Activated naive CD4-positive, alpha-beta T cell treated with anti-CD3 and anti-CD28 coated beads for 36 hours (primary cell): ENCODE results near the gene DRC7. TPM values are rescaled to one million over a fixed set of nuclear protein-coding genes. Genes with fewer than 3 reads are reported as not detected.
A peak's percentile ranks its signal among the peaks of the same experiment; 100 is the strongest.

ENCODE experiments used
- CTCF ChIA-PET: fragments of 350-600 bp; sonication (Branson Sonifier 250); formaldehyde crosslinking; loops from one replicate; lab custom pipeline; 2021; ENCODE audit warnings: antibody characterized with exemption; lab: Charles Lee
- DNase-seq: peaks from one replicate; pipeline ENCODE4 v3.0.0-alpha.2; 2020
- H3K27ac Mint-ChIP-seq: one replicate; pipeline ENCODE4 v1.8.0; 2021; ENCODE audit warnings: mild to moderate bottlenecking, mixed read lengths
- H3K27me3 Mint-ChIP-seq: one replicate; pipeline ENCODE4 v1.8.0; 2021; ENCODE audit warnings: low read depth, mixed read lengths
- H3K36me3 Mint-ChIP-seq: one replicate; pipeline ENCODE4 v1.8.0; 2021; ENCODE audit warnings: low read depth, mixed read lengths
- H3K4me1 Mint-ChIP-seq: one replicate; pipeline ENCODE4 v1.8.0; 2021; ENCODE audit warnings: low read depth, mixed read lengths
- H3K4me3 Mint-ChIP-seq: one replicate; pipeline ENCODE4 v1.8.0; 2021; ENCODE audit warnings: mild to moderate bottlenecking, moderate library complexity, mixed read lengths
- H3K9me3 Mint-ChIP-seq: one replicate; pipeline ENCODE4 v1.8.0; 2021; ENCODE audit warnings: mixed read lengths
- intact Hi-C: fragments of 100-400 bp; cut with micrococcal nuclease; formaldehyde crosslinking; loops from one replicate; pipeline ENCODE4 v1.15.1; 2023
- total RNA-seq, 2 experiments: library from RNA; stranded (reverse); gene quantifications; one replicate each; pipeline ENCODE4 v1.2.3, GENCODE V29; 2021

DRC7 gene
- total RNA-seq, 2 experiments from 2014 or later = 0.49 TPM; not detected in 1

- H3K4me3 Mint-ChIP-seq = no peak overlapping the region
- no peaks in the 10 kb centered on the region for H3K9me3 Mint-ChIP-seq
- H3K4me1 Mint-ChIP-seq = no peaks in the 10 kb centered on the region
- H3K27ac Mint-ChIP-seq = no peak overlapping the region
- H3K27me3 Mint-ChIP-seq = no peaks in the 10 kb centered on the region
- intact Hi-C loops = no loop called here
- H3K36me3 Mint-ChIP-seq = no peaks in the 10 kb centered on the region
- CTCF ChIA-PET = interaction anchor here (1.2 kb wide), 1 partner anchor 145 kb away, joined by 3 read pairs; no protein-coding TSS in a partner anchor
- no peak for DNase-seq
These were observed 27.0 kb downstream of the DRC7 start for GRCh38 chr16:57721356-57722209.

- CTCF ChIA-PET = interaction anchor here (1.2 kb wide), 1 partner anchor 146 kb away, joined by 3 read pairs; no protein-coding TSS in a partner anchor
- Mint-ChIP-seq H3K36me3 (no peaks in the 10 kb centered on the region), H3K4me3 (no peak overlapping the region), H3K27ac (no peak overlapping the region), H3K4me1 (no peaks in the 10 kb centered on the region), H3K27me3 (no peaks in the 10 kb centered on the region), H3K9me3 (no peaks in the 10 kb centered on the region)
- no peak for DNase-seq
- intact Hi-C loops = no loop called here
These were observed 27.5 kb downstream of the DRC7 start for GRCh38 chr16:57722210-57722499.

- intact Hi-C loops = no loop called here
These were observed 28.0 kb downstream of the DRC7 start for GRCh38 chr16:57722651-57723050.

GRCh38 chr16:57723170-57723569 is 28.6 kb downstream of the DRC7 start:
- intact Hi-C loops = no loop called here
- Mint-ChIP-seq H3K9me3 (no peaks in the 10 kb centered on the region), H3K4me1 (no peaks in the 10 kb centered on the region), H3K27me3 (no peaks in the 10 kb centered on the region), H3K36me3 (no peaks in the 10 kb centered on the region), H3K4me3 (no peak overlapping the region), H3K27ac (no peak overlapping the region)
- DNase-seq = no peak
- CTCF ChIA-PET = interaction anchor here (0.8 to 1.2 kb wide), 3 partner anchors 13 to 75 kb away, joined by 3 read pairs; no protein-coding TSS in a partner anchor

More at GRCh38 chr16:57722651-57723050, 28.0 kb downstream of the DRC7 start:
- Mint-ChIP-seq H3K27me3 (no peaks in the 10 kb centered on the region), H3K9me3 (no peaks in the 10 kb centered on the region), H3K36me3 (no peaks in the 10 kb centered on the region), H3K4me1 (no peaks in the 10 kb centered on the region), H3K4me3 (no peak overlapping the region), H3K27ac (no peak overlapping the region)
- no peak for DNase-seq
- CTCF ChIA-PET = interaction anchor here (0.8 to 1.2 kb wide), 3 partner anchors 14 to 74 kb away, joined by 3 read pairs; no protein-coding TSS in a partner anchor

- Mint-ChIP-seq H3K9me3 (no peaks in the 10 kb centered on the region), H3K4me1 (no peaks in the 10 kb centered on the region), H3K27ac (no peak overlapping the region), H3K27me3 (no peaks in the 10 kb centered on the region), H3K4me3 (no peak overlapping the region), H3K36me3 (no peaks in the 10 kb centered on the region)
- no peak for DNase-seq
- intact Hi-C loops = no loop called here
- CTCF ChIA-PET = interaction anchor here (0.6 kb wide), 1 partner anchor 83 kb away, joined by 5 read pairs; no protein-coding TSS in a partner anchor
These were observed 29.9 kb downstream of the DRC7 start for GRCh38 chr16:57724531-57724930.

GRCh38 chr16:57725151-57725550 is 30.5 kb downstream of the DRC7 start:
- no peak for DNase-seq
- intact Hi-C loops = no loop called here
- H3K27ac Mint-ChIP-seq = peak overlapping the region; percentile 39
- CTCF ChIA-PET = interaction anchor here (0.7 kb wide), 1 partner anchor 151 kb away, joined by 3 read pairs; no protein-coding TSS in a partner anchor
- H3K36me3 Mint-ChIP-seq = no peaks in the 10 kb centered on the region
- H3K27me3 Mint-ChIP-seq = no peaks in the 10 kb centered on the region
- no peaks in the 10 kb centered on the region for H3K9me3 Mint-ChIP-seq
- H3K4me3 Mint-ChIP-seq = no peak overlapping the region
- H3K4me1 Mint-ChIP-seq = no peaks in the 10 kb centered on the region

- CTCF ChIA-PET = interaction anchor here (0.7 kb wide), 1 partner anchor 151 kb away, joined by 3 read pairs; no protein-coding TSS in a partner anchor
- no peak for DNase-seq
- no peaks in the 10 kb centered on the region for H3K27me3 Mint-ChIP-seq
- no peaks in the 10 kb centered on the region for H3K9me3 Mint-ChIP-seq
- intact Hi-C loops = no loop called here
- H3K36me3 Mint-ChIP-seq = no peaks in the 10 kb centered on the region
- no peak overlapping the region for H3K27ac Mint-ChIP-seq
- no peaks in the 10 kb centered on the region for H3K4me1 Mint-ChIP-seq
- no peak overlapping the region for H3K4me3 Mint-ChIP-seq
These were observed 30.9 kb downstream of the DRC7 start for GRCh38 chr16:57725554-57725953.

- Mint-ChIP-seq H3K4me3 (no peak overlapping the region), H3K9me3 (no peaks in the 10 kb centered on the region), H3K27me3 (no peaks in the 10 kb centered on the region), H3K4me1 (no peaks in the 10 kb centered on the region), H3K27ac (no peak overlapping the region), H3K36me3 (no peaks in the 10 kb centered on the region)
- CTCF ChIA-PET = interaction anchor here (0.7 kb wide), 1 partner anchor 151 kb away, joined by 3 read pairs; no protein-coding TSS in a partner anchor
- intact Hi-C loops = no loop called here
- no peak for DNase-seq
These were observed 31.4 kb downstream of the DRC7 start for GRCh38 chr16:57725976-57726375.

- no peak overlapping the region for H3K4me3 Mint-ChIP-seq
- H3K4me1 Mint-ChIP-seq = no peaks in the 10 kb centered on the region
- CTCF ChIA-PET = interaction anchor here (0.7 kb wide), 1 partner anchor 10 kb away, joined by 4 read pairs; no protein-coding TSS in a partner anchor
- DNase-seq = no peak
- intact Hi-C loops = no loop called here
- H3K27me3 Mint-ChIP-seq = no peaks in the 10 kb centered on the region
- no peak overlapping the region for H3K27ac Mint-ChIP-seq
- H3K9me3 Mint-ChIP-seq = no peaks in the 10 kb centered on the region
- H3K36me3 Mint-ChIP-seq = no peaks in the 10 kb centered on the region
These were observed 31.9 kb downstream of the DRC7 start for GRCh38 chr16:57726433-57726947.

- Mint-ChIP-seq H3K27ac (no peak overlapping the region), H3K27me3 (no peaks in the 10 kb centered on the region), H3K4me3 (no peak overlapping the region), H3K9me3 (peaks cover 2% of the 10 kb centered on the region), H3K36me3 (peaks cover under 1% of the 10 kb centered on the region), H3K4me1 (no peaks in the 10 kb centered on the region)
- CTCF ChIA-PET = no interaction called here
- no peak for DNase-seq
- intact Hi-C loops = no loop called here
These were observed 33.0 kb downstream of the DRC7 start for GRCh38 chr16:57727610-57728009.

- peaks cover 11% of the 10 kb centered on the region for H3K9me3 Mint-ChIP-seq
- H3K36me3 Mint-ChIP-seq = peaks cover 10% of the 10 kb centered on the region
- H3K4me1 Mint-ChIP-seq = no peaks in the 10 kb centered on the region
- H3K4me3 Mint-ChIP-seq = no peak overlapping the region
- intact Hi-C loops = no loop called here
- no peak overlapping the region for H3K27ac Mint-ChIP-seq
- DNase-seq = no peak
- CTCF ChIA-PET = no interaction called here
- no peaks in the 10 kb centered on the region for H3K27me3 Mint-ChIP-seq
These were observed 34.0 kb downstream of the DRC7 start for GRCh38 chr16:57728336-57729181.

GRCh38 chr16:57729182-57729484 is 34.5 kb downstream of the DRC7 start:
- H3K36me3 Mint-ChIP-seq = peaks cover 10% of the 10 kb centered on the region
- H3K9me3 Mint-ChIP-seq = peaks cover 11% of the 10 kb centered on the region
- H3K4me3 Mint-ChIP-seq = no peak overlapping the region
- intact Hi-C loops = no loop called here
- CTCF ChIA-PET = no interaction called here
- no peaks in the 10 kb centered on the region for H3K4me1 Mint-ChIP-seq
- no peak for DNase-seq
- H3K27me3 Mint-ChIP-seq = no peaks in the 10 kb centered on the region
- H3K27ac Mint-ChIP-seq = no peak overlapping the region
